ENCODE results near the gene C15orf40. TPM values are rescaled to one million over a fixed set of nuclear protein-coding genes. Genes with fewer than 3 reads are reported as not detected.

Gene C15orf40
- total and polyA plus RNA-seq, 2 of the 13 experiments (the other 11 are each of a cell fraction or from before 2014, with no cell fraction given) = 24.0 to 26.3 TPM

- TF ChIP-seq ZMYM2 (CRISPR knock-in tag; IDR thresholded peaks at IDR 0.05) (peak; percentile 46; the same call in 1 of the 2 replicates), ADNP (CRISPR knock-in tag; IDR thresholded peaks at IDR 0.05) (no peak), SAP130 (CRISPR knock-in tag; IDR thresholded peaks at IDR 0.05; ENCODE audit: low read depth) (peak; percentile 80), KMT2A (CRISPR knock-in tag; IDR thresholded peaks at IDR 0.05) (peak; percentile 87; the same call in 1 of the 2 replicates), NR0B2 (CRISPR knock-in tag; IDR thresholded peaks at IDR 0.05) (peak; percentile 45; the same call in 1 of the 2 replicates), ZBTB49 (CRISPR knock-in tag; IDR thresholded peaks at IDR 0.05; ENCODE audit: borderline replicate concordance) (no peak), ZNF546 (CRISPR knock-in tag; conservative IDR thresholded peaks at IDR 0.05) (peak; percentile 72; the same call in 1 of the 2 replicates), DRAP1 (CRISPR knock-in tag; IDR thresholded peaks at IDR 0.05) (peak; percentile 59; the same call in 1 of the 2 replicates), GABPB1 (CRISPR knock-in tag; IDR thresholded peaks at IDR 0.05) (peak; percentile 99), ZNF18 (CRISPR knock-in tag; IDR thresholded peaks at IDR 0.05; ENCODE audit: insufficient replicate concordance) (peak; percentile 33), HIC2 (CRISPR knock-in tag; IDR thresholded peaks at IDR 0.05; ENCODE audit: low read depth) (0 out of 2 replicates have a peak, but pooled peaks have one; percentile 27), MEF2D (CRISPR knock-in tag; IDR thresholded peaks at IDR 0.05) (peak; percentile 93), ZNF800 (CRISPR knock-in tag; IDR thresholded peaks at IDR 0.05) (no peak; the same call in 1 of the 2 replicates), BATF2 (CRISPR knock-in tag; IDR thresholded peaks at IDR 0.05) (peak; percentile 70; the same call in 1 of the 2 replicates), SNAI1 (CRISPR knock-in tag; IDR thresholded peaks at IDR 0.05; ENCODE audit: borderline replicate concordance) (peak; percentile 87; the same call in 1 of the 2 replicates), CTCF (CRISPR knock-in tag; IDR thresholded peaks at IDR 0.05) (peak; percentile 96)
Observed at GRCh38 chr15:83011271-83012075, at the start of gene C15orf40 (continued).

Data from HepG2 (cell line).